K562 (cell line): ENCODE results near the gene FANCG. TPM values are rescaled to one million over a fixed set of nuclear protein-coding genes. Genes with fewer than 3 reads are reported as not detected.

Experiments
- C11orf30 ChIP-seq: fragments of 450-650 bp; IDR thresholded peaks from 2 replicates; pipeline ENCODE4 v1.6.1; 2016; ENCODE audit warnings: low read depth, mild to moderate bottlenecking
- CREM ChIP-seq: IDR thresholded peaks from 2 replicates; pipeline ENCODE4 v1.6.1; 2014; ENCODE audit warnings: antibody characterized with exemption, low read depth
- GTF2A2 ChIP-seq: IDR thresholded peaks from 2 replicates; pipeline ENCODE4 v1.6.1; 2016; ENCODE audit warnings: mild to moderate bottlenecking, missing genetic modification characterization, missing compliant biosample characterization
- GTF2F1 ChIP-seq: IDR thresholded peaks from 2 replicates; pipeline ENCODE4 v1.6.1; 2011; ENCODE audit warnings: low read depth, low read length, improper control_type of control experiment
- HNRNPLL ChIP-seq: fragments of 200-400 bp; formaldehyde crosslinking; IDR thresholded peaks from 2 replicates; pipeline ENCODE4 v1.6.1; 2017; ENCODE audit warnings: low read length, low read depth, mild to moderate bottlenecking; ENCODE audit not compliant: poor library complexity, severe bottlenecking
- SAFB2 ChIP-seq: fragments of 200-400 bp; formaldehyde crosslinking; IDR thresholded peaks from 2 replicates; pipeline ENCODE4 v1.6.1; 2018; ENCODE audit warnings: borderline replicate concordance, low read length, low read depth, moderate library complexity; ENCODE audit not compliant: severe bottlenecking
- ZBTB40 ChIP-seq, 2 experiments: fragments of 450-650 bp in 1 of 2; sonication (generic) in 1 of 2; formaldehyde crosslinking in 1 of 2; IDR thresholded peaks; 2 replicates each; pipeline versions ENCODE4 v1.7.1 to v1.9.0; 2016 to 2022; ENCODE audit warnings: inconsistent platforms in 1 of 2, mild to moderate bottlenecking in 1 of 2, missing genetic modification reagents in 1 of 2
- ZNF165 ChIP-seq: fragments of 250-450 bp; sonication (Bioruptor Pico); IDR thresholded peaks from 2 replicates; pipeline ENCODE4 v1.4.0; 2020; ENCODE audit warnings: borderline replicate concordance
- polyA plus RNA-seq, 8 experiments: library from polyadenylated mRNA; depleted of rRNA in 4 of 8; stranded (reverse) in 5 of 8; unstranded in 3 of 8; fragments of >200 nt; fragmentation: Nextera tagmentation in 2 of 8; fragmentation: Illumina TruSeq in 1 of 8; extraction: Ambion mirVana in 2 of 8; extraction: Trizol in 1 of 8; gene quantifications; 2 replicates each; pipeline versions ENCODE4 v1.2.1 to v1.2.3, GENCODE V29; 2011 to 2014; ENCODE audit warnings: inconsistent platforms in 1 of 8, missing spikeins in 1 of 8
- total RNA-seq, 7 experiments: library from RNA; depleted of rRNA in 6 of 7; stranded (reverse); fragments of >200 nt in 6 of 7; fragmentation: Illumina TruSeq in 2 of 7; extraction: Trizol in 2 of 7; gene quantifications; 2 replicates each; pipeline versions ENCODE4 v1.2.1 to v1.2.3, GENCODE V29; 2011 to 2021; ENCODE audit warnings: low replicate concordance in 1 of 7
- TF ChIP-seq, protein P1 (sequence below): sonication (generic); formaldehyde crosslinking; IDR thresholded peaks from 2 replicates; pipeline ENCODE4 v1.8.0; 2022; ENCODE audit warnings: mild to moderate bottlenecking, missing genetic modification reagents
- TF ChIP-seq, protein P2 (sequence below): fragments of 450-650 bp; formaldehyde crosslinking; IDR thresholded peaks from 2 replicates; pipeline ENCODE4 v1.4.0; 2020; ENCODE audit warnings: mild to moderate bottlenecking, moderate library complexity
- TF ChIP-seq, protein P3 (sequence below): fragments of 250-450 bp; sonication (Bioruptor Pico); IDR thresholded peaks from 2 replicates; pipeline ENCODE4 v1.4.0; 2020; ENCODE audit warnings: mild to moderate bottlenecking

The FANCG gene
- total and polyA plus RNA-seq, 9 of the 15 experiments (the other 6 are each of a cell fraction or from before 2014, with no cell fraction given) = 7.5 to 43.9 (median 31.0) TPM

- TF ChIP-seq ZBTB40 (IDR thresholded peaks at IDR 0.05) (peak; percentile 99), ZBTB40 (CRISPR knock-in tag; IDR thresholded peaks at IDR 0.05) (no peak), GTF2A2 (tag) (no peak), GTF2F1 (0 out of 2 replicates have a peak, but pooled peaks have one; percentile 28), ZNF165 (no peak), CREM (peak; percentile 70), SAFB2 (no peak), HNRNPLL (peak; percentile 77), C11orf30 (peak; percentile 96)
- TF ChIP-seq, protein P1, sequence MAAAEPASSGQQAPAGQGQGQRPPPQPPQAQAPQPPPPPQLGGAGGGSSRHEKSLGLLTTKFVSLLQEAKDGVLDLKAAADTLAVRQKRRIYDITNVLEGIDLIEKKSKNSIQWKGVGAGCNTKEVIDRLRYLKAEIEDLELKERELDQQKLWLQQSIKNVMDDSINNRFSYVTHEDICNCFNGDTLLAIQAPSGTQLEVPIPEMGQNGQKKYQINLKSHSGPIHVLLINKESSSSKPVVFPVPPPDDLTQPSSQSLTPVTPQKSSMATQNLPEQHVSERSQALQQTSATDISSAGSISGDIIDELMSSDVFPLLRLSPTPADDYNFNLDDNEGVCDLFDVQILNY (CRISPR knock-in tag) = no peak
- TF ChIP-seq, protein P2, sequence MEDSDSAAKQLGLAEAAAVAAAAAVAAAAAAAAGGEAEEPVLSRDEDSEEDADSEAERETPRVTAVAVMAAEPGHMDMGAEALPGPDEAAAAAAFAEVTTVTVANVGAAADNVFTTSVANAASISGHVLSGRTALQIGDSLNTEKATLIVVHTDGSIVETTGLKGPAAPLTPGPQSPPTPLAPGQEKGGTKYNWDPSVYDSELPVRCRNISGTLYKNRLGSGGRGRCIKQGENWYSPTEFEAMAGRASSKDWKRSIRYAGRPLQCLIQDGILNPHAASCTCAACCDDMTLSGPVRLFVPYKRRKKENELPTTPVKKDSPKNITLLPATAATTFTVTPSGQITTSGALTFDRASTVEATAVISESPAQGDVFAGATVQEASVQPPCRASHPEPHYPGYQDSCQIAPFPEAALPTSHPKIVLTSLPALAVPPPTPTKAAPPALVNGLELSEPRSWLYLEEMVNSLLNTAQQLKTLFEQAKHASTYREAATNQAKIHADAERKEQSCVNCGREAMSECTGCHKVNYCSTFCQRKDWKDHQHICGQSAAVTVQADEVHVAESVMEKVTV (CRISPR knock-in tag) = no peak
- TF ChIP-seq, protein P3, sequence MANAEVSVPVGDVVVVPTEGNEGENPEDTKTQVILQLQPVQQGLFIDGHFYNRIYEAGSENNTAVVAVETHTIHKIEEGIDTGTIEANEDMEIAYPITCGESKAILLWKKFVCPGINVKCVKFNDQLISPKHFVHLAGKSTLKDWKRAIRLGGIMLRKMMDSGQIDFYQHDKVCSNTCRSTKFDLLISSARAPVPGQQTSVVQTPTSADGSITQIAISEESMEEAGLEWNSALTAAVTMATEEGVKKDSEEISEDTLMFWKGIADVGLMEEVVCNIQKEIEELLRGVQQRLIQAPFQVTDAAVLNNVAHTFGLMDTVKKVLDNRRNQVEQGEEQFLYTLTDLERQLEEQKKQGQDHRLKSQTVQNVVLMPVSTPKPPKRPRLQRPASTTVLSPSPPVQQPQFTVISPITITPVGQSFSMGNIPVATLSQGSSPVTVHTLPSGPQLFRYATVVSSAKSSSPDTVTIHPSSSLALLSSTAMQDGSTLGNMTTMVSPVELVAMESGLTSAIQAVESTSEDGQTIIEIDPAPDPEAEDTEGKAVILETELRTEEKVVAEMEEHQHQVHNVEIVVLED (CRISPR knock-in tag) = peak; percentile 25; the same call in 1 of the 2 replicates
Measured at GRCh38 chr9:35102769-35103659, 23.3 kb upstream of the FANCG start, which contains the start of gene STOML2 (continued).
